ENCODE measurements around the gene RGS5.

Gene RGS5

GRCh38 chr1:163141556-163141955, 61.2 kb downstream of the RGS5 start:
- no peak for DNase-seq

DNA sequence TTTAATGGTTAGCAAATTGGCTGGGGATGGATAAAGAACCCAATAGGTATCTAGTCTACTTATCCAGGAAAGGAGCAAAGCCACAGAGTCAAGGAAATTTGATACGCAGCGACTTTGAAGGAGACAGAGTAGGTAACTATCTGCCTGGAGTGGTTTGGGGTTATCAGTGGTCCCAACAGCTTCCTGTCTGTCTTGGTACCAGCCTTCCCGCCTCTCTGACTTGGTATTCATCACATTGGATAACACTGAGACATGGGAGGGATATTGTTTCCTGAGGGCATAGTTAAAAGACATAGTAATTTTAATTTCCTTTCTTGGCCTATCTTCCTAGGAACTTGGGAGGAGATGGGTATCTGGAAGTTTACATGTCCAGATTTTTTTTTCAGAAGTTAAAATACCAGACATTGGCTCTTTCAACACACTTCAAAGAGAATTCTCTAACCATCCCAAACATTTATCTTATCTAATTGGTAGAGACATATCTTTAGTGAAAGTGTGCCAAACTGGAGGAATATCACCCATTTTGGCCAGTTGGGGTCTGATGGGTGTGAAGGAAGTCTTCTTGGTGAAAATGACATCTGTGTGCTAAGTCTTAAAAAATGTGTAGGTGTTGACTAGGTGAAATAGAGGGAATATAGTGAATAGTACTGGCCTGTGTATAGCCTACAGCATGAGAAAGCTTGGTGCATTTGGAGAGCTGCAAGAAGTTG, 65.0 kb downstream of the RGS5 start:
- DNase-seq: no peak

DNA sequence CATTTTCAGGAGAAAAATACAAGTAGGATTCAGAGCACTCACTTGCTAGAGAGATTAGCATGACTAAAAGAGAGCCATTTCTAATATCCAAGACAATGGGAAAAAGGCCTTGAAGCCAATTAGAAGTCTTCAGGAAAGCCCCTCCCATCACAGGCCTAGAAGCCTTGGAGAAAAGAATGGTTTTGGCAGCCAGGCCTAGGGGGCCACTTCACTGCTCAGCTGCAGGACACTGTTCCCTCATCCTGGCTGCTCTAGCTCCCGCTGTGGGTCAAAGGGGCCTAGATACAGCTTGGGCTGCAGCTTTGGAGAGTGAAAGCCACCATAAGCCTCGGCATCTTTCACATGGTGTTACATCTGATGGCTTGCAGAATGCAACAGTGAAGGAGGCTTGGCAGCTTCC, 70.7 kb downstream of the RGS5 start:
- DNase-seq: no peak

- no peak for DNase-seq
Measured at GRCh38 chr1:163130225-163130856, 72.4 kb downstream of the RGS5 start.

DNA sequence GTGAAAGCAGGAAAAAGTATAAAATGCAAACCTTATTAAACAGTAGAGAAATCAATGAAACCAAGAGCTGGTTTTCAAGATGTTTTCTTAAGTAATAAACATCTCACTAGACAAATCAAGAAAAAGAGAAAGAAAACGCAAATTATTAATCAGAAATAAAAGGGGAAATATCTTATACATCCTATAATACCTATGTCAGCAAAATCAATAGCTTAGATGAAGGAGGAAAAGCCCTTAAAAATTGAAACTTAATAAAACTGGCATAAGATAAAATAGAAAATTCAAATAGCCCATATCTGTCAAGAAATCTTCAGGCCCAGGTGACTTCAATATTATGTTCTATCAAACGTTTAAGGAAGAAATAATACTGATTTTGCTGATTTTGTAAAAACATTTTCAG, 74.4 kb downstream of the RGS5 start:
- DNase-seq: no peak

- no peak for DNase-seq
Measured at GRCh38 chr1:163124812-163125211, 77.9 kb downstream of the RGS5 start.

DNA sequence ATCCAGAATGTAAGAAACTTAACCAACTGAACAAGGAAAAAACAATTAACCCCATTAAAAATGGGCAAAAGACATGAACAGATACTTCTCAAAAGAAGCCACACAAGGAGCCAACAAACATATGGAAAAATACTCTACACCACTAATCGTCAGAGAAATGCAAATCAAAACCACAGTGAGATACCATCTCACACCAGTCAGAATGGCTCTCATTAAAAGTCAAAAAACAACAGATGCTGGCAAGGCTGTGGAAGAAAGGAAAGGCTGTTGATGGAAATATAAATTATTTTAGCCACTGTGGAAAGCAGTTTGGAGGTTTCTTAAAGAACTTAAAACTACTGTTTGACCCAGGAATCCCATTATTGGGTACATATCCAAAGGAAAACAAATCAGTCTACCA, 82.3 kb downstream of the RGS5 start:
- no peak for DNase-seq

DNA sequence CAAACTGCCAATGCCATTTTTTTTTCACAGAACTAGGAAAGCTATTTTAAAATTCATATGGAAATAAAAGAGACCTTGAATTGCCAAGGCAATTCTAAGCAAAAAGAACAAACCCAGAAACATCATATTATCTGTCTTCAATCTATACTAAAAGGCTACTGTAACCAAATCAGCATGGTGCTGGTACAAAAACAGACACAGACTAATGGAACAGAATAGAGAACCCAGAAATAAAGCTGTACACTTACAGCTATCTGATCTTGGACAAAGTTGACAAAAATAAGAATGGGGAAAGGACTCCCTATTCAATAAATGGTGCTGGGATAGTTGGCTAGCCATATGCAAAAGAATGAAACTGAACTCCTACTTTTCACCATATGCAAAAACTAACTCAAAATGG, 83.0 kb downstream of the RGS5 start:
- DNase-seq: no peak

DNA sequence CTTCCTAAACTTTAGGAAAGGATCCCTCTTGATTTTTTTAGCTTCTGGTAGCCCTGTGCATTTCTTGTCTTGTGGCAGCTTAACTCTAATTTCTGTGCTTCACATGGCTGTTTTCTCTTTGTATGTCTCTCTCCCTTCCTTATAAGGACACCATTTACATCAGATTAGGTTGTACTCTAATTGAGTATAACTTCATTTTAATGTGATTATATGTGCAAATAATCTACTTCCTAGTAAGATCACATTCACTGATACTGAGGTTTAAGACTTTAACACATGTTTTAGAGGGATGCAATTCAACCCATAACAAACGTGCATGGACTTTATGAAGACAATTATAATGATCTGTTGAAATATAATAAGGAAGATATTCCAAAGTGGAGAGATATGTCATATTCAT, 86.8 kb downstream of the RGS5 start:
- no peak for DNase-seq

- DNase-seq: no peak
Measured at GRCh38 chr1:163107655-163108054, 95.1 kb downstream of the RGS5 start.

GRCh38 chr1:163106364-163106987, 96.2 kb downstream of the RGS5 start:
- peak; percentile 25 for DNase-seq

- DNase-seq: no peak
Measured at GRCh38 chr1:163104385-163105099, 98.2 kb downstream of the RGS5 start.

DNA sequence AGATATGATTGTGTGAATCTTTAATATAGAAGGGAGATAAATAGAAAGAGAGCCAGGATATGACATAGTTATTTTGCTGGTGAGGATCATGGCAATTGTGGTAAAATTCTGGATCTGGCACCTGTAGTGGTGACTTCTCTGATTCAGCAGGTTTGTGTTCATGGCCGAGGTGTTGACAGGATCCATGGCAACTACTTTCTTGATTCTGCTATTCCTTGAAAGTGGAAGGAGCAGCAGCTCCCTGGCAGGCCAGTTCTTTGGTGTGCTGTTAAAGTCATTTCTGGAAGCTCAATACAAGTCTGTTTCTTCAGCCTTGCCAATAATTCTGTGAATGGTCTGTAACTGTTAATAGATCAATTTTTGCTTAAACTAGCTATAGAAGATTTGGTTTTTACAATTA, 100.1 kb downstream of the RGS5 start:
- no peak for DNase-seq

- DNase-seq: no peak
Measured at GRCh38 chr1:163095213-163095612, 107.5 kb downstream of the RGS5 start.

DNA sequence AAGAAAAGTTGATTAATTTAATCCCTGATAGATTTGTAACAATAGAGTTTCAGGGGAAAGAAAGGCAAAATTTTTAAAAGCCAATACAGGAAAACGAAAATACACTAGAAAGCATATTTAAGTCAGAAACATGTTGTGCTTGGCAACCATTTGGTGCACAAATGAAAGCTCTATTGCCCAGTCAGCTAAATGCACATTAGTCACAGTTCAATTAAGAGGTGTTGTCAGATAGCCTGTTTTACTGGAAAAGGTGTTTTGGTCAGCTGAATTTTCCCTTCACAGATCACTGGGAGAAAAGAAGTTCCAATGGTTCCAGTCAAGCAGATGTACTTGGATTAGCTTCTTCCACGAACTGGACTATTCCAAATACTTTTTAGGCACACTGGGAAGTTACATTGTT, 108.1 kb downstream of the RGS5 start:
- peak; percentile 30 for DNase-seq

DNA sequence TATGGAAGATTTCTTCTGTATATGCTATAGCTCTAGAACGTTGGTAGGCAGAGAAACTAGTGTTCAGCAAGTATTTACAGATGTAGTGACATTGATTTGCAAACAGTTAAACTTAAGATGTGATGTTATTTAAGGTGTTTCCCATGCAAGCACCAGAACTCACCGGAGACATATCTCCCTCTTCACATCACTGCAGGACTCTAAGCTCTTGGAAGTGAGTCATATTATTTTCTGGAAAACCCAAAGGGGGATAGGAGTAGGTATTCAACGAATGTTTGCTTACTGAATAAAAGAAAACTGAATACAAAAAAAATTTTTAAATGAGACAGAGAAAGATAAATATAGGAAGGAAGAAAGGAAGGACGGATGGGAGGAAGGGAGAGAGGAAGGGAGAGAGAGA, 108.5 kb downstream of the RGS5 start:
- DNase-seq: no peak

- DNase-seq: no peak
Measured at GRCh38 chr1:163093579-163093978, 109.1 kb downstream of the RGS5 start.

- DNase-seq: peak; percentile 22
Measured at GRCh38 chr1:163093169-163093568, 109.5 kb downstream of the RGS5 start.
